Transverse colon (tissue), 3 donors: Measurements from ENCODE around the gene PRR29.

Experiments used
- POLR2A ChIP-seq: fragments of 450-650 bp; IDR thresholded peaks from one replicate; pipeline ENCODE4 v1.6.1; 2016; ENCODE audit warnings: antibody characterized with exemption, mild to moderate bottlenecking, moderate library complexity
- TF ChIP-seq, protein P1 (sequence below), 5 experiments: fragments of 200-600 bp in 3 of 5; fragments of 450-650 bp in 2 of 5; sonication (generic) in 3 of 5; IDR thresholded peaks; 1 replicate in 2 of 5; 2 replicates in 3 of 5; pipeline ENCODE4 v1.5.1; 2016 to 2017; ENCODE audit warnings: antibody characterized with exemption in 5 of 5, inconsistent platforms in 3 of 5, mild to moderate bottlenecking in 2 of 5, moderate library complexity in 1 of 5

DNA sequence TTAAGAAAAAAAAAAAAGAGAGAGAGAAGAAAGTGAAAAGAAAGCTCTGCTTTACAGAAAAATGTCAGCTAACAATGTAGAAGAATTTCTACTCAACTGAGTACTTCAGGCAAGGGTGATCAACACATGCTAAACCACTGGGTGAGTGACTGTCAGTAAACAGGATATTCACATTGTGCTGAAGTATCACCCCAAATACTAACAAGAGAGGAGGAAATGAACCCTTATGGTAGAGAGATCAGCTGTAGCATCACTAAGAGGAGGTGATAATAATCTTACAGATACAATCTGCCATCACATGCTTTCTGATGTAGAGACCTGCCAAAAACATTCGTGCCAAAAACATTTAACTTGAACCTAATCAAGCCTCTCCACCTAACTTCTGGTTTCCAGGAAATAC, 53.0 kb downstream of the PRR29 start:
- TF ChIP-seq, protein P1, sequence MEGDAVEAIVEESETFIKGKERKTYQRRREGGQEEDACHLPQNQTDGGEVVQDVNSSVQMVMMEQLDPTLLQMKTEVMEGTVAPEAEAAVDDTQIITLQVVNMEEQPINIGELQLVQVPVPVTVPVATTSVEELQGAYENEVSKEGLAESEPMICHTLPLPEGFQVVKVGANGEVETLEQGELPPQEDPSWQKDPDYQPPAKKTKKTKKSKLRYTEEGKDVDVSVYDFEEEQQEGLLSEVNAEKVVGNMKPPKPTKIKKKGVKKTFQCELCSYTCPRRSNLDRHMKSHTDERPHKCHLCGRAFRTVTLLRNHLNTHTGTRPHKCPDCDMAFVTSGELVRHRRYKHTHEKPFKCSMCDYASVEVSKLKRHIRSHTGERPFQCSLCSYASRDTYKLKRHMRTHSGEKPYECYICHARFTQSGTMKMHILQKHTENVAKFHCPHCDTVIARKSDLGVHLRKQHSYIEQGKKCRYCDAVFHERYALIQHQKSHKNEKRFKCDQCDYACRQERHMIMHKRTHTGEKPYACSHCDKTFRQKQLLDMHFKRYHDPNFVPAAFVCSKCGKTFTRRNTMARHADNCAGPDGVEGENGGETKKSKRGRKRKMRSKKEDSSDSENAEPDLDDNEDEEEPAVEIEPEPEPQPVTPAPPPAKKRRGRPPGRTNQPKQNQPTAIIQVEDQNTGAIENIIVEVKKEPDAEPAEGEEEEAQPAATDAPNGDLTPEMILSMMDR (IDR thresholded peaks at IDR 0.05), result no peak
- TF ChIP-seq POLR2A, result no peak
